Stimulated activated memory B cell treated with anti-CD40 and anti-IgM and Interleukin-4, amounts not matched to agents 10 μg/mL and 1 μg/mL and 100 μg/mL, for 72 hours (primary cell): ENCODE results near the gene CBLN3.

Experiments used
- ATAC-seq: fragments of 150-1000 bp; cut with Tn5 transposase; 2 replicates; pipeline ENCODE4 v1.10.0; 2021
- H3K27ac Mint-ChIP-seq: one replicate; pipeline ENCODE4 v1.8.0; 2022; ENCODE audit warnings: mild to moderate bottlenecking, mixed read lengths
- H3K27me3 Mint-ChIP-seq: one replicate; pipeline ENCODE4 v1.8.0; 2022; ENCODE audit warnings: mixed read lengths
- H3K36me3 Mint-ChIP-seq: one replicate; pipeline ENCODE4 v1.8.0; 2022; ENCODE audit warnings: mixed read lengths
- H3K4me1 Mint-ChIP-seq: one replicate; pipeline ENCODE4 v1.8.0; 2022; ENCODE audit warnings: mixed read lengths
- H3K4me3 Mint-ChIP-seq: one replicate; pipeline ENCODE4 v1.8.0; 2022; ENCODE audit warnings: mild to moderate bottlenecking, moderate library complexity, mixed read lengths
- H3K9me3 Mint-ChIP-seq: one replicate; pipeline ENCODE4 v1.8.0; 2022; ENCODE audit warnings: mixed read lengths

Gene CBLN3

GRCh38 chr14:24442240-24443052 lies 13.0 kb upstream of the CBLN3 start, which contains the start of gene SDR39U1:
Gene SDR39U1, minus strand, starts transcription at chr14:24442776. Its CDS starts 7 bp downstream, at chr14:24442769.
- Mint-ChIP-seq H3K9me3 (no peaks in the 10 kb centered on the region), H3K4me3 (peak within 1 kb of the TSS; percentile 88), H3K27me3 (no peaks in the 10 kb centered on the region), H3K4me1 (peaks cover 55% of the 10 kb centered on the region), H3K36me3 (peaks cover 37% of the 10 kb centered on the region), H3K27ac (peak within 1 kb of the TSS; percentile 98)
- peak; percentile 96 for ATAC-seq

DNA sequence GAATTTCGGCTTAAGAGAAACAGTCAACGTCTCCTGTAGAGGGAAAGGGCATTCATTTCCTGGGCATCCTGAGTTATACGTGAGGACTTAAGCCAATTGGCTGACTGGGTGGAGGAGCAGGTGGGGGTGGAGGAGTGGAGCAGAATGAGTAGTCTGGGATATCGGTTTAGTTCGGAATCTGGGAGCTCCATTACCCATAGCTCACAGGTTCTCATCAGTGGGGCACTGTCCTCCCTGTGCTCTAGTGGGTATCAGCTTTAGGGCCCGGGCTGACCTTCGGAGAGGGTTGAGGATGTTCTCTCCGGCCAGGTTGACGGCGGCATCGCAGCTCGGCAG lies 12.4 kb upstream of the CBLN3 start:
- Mint-ChIP-seq H3K36me3 (peaks cover 37% of the 10 kb centered on the region), H3K9me3 (no peaks in the 10 kb centered on the region), H3K4me3 (peak overlapping the region; percentile 88), H3K4me1 (peaks cover 61% of the 10 kb centered on the region), H3K27me3 (no peaks in the 10 kb centered on the region), H3K27ac (peak overlapping the region; percentile 98)
- no peak for ATAC-seq

GRCh38 chr14:24441485-24441884 lies 12.0 kb upstream of the CBLN3 start:
- Mint-ChIP-seq H3K4me1 (peaks cover 64% of the 10 kb centered on the region), H3K9me3 (no peaks in the 10 kb centered on the region), H3K36me3 (peaks cover 34% of the 10 kb centered on the region), H3K27me3 (no peaks in the 10 kb centered on the region), H3K4me3 (peak overlapping the region; percentile 88), H3K27ac (peak overlapping the region; percentile 98)
- no peak for ATAC-seq

- peaks cover 71% of the 10 kb centered on the region for H3K4me1 Mint-ChIP-seq
- ATAC-seq = no peak
- peaks cover 31% of the 10 kb centered on the region for H3K36me3 Mint-ChIP-seq
- H3K27ac Mint-ChIP-seq = peak overlapping the region; percentile 98
- no peaks in the 10 kb centered on the region for H3K9me3 Mint-ChIP-seq
- H3K4me3 Mint-ChIP-seq = peak overlapping the region; percentile 88
- H3K27me3 Mint-ChIP-seq = no peaks in the 10 kb centered on the region
These were observed 11.3 kb upstream of the CBLN3 start for GRCh38 chr14:24440606-24441399.

- peaks cover 79% of the 10 kb centered on the region for H3K4me1 Mint-ChIP-seq
- peak overlapping the region; percentile 98 for H3K27ac Mint-ChIP-seq
- H3K36me3 Mint-ChIP-seq = peaks cover 39% of the 10 kb centered on the region
- ATAC-seq = no peak
- no peaks in the 10 kb centered on the region for H3K27me3 Mint-ChIP-seq
- no peak overlapping the region for H3K4me3 Mint-ChIP-seq
- H3K9me3 Mint-ChIP-seq = no peaks in the 10 kb centered on the region
These were observed 10.6 kb upstream of the CBLN3 start for GRCh38 chr14:24439830-24440605.

- ATAC-seq = no peak
- Mint-ChIP-seq H3K27me3 (no peaks in the 10 kb centered on the region), H3K36me3 (peaks cover 41% of the 10 kb centered on the region), H3K4me1 (peaks cover 85% of the 10 kb centered on the region), H3K9me3 (no peaks in the 10 kb centered on the region), H3K4me3 (no peak overlapping the region), H3K27ac (peak overlapping the region; percentile 68)
These were observed 9.8 kb upstream of the CBLN3 start for GRCh38 chr14:24439257-24439656.

DNA sequence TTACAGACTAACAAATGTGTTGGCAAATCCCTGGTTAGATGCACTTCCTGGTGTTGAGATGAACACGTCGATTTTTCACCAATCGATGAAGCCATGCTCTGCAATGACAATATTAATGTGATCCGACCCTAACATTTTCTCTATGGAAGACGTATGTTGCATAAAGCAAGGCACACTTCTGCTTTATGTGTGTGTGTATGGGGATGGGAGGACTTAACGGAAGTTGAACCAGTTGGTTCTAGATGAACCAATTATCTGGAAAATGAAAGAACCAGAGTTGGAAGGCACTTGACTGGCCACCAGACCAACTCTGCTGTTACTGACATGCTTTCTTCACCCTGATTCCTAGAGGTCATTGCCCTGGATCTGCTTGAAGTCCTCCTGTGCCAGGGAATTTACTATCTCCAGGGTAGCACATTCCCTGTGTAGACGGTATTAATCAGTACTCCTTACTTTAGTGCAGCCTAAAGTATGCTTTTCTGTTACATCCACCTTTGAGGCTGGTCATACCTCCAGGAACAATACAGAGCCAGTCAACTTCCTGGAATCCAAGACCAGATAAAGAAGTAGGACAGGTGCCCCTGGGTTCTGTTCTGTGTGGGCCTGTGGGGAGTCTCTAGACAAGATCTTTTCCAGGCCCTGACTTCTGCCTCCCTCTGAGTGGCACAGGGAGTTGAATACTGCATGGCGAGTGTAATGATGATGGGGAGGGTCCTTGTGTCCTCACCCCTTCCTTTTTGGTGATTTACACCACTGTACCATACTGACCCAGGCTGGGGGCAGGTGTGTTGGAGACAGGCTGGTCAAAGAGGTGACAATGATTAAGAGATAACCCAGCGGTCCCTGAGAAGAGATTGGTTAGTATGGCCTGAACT lies 9.0 kb upstream of the CBLN3 start:
- H3K9me3 Mint-ChIP-seq = no peaks in the 10 kb centered on the region
- H3K4me1 Mint-ChIP-seq = peaks cover 83% of the 10 kb centered on the region
- H3K27ac Mint-ChIP-seq = peak overlapping the region; percentile 68
- peaks cover 44% of the 10 kb centered on the region for H3K36me3 Mint-ChIP-seq
- no peak overlapping the region for H3K4me3 Mint-ChIP-seq
- H3K27me3 Mint-ChIP-seq = no peaks in the 10 kb centered on the region
- ATAC-seq = no peak

DNA sequence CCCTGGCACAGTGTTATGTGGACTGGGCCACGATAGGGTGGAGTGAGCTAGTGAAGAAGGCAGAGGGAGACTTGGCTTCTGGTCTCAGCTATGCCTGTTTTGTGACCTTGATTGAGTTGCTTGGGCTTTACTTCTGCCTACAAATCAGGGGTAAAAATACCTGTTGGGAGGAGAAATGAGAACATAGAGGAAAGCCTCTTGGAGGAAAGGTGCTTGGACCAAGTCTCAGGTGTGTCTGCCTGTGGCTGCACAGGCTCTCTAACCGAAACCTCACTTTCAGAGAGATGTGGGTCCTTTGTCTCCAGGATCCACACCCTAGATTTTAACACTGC lies 8.2 kb upstream of the CBLN3 start:
- no peak for ATAC-seq
- H3K4me1 Mint-ChIP-seq = peaks cover 82% of the 10 kb centered on the region
- no peaks in the 10 kb centered on the region for H3K27me3 Mint-ChIP-seq
- H3K27ac Mint-ChIP-seq = peak overlapping the region; percentile 68
- no peaks in the 10 kb centered on the region for H3K9me3 Mint-ChIP-seq
- H3K4me3 Mint-ChIP-seq = no peak overlapping the region
- H3K36me3 Mint-ChIP-seq = peaks cover 51% of the 10 kb centered on the region

GRCh38 chr14:24437020-24437735 lies 7.7 kb upstream of the CBLN3 start:
- Mint-ChIP-seq H3K27ac (peak overlapping the region; percentile 68), H3K4me1 (peaks cover 82% of the 10 kb centered on the region), H3K27me3 (no peaks in the 10 kb centered on the region), H3K4me3 (no peak overlapping the region), H3K9me3 (no peaks in the 10 kb centered on the region), H3K36me3 (peaks cover 52% of the 10 kb centered on the region)
- no peak for ATAC-seq

- Mint-ChIP-seq H3K27ac (peak overlapping the region; percentile 68), H3K36me3 (peaks cover 58% of the 10 kb centered on the region), H3K4me1 (peaks cover 83% of the 10 kb centered on the region), H3K27me3 (no peaks in the 10 kb centered on the region), H3K9me3 (no peaks in the 10 kb centered on the region), H3K4me3 (no peak overlapping the region)
- peak; percentile 66 for ATAC-seq
These were observed 7.0 kb upstream of the CBLN3 start for GRCh38 chr14:24436355-24437019.

DNA sequence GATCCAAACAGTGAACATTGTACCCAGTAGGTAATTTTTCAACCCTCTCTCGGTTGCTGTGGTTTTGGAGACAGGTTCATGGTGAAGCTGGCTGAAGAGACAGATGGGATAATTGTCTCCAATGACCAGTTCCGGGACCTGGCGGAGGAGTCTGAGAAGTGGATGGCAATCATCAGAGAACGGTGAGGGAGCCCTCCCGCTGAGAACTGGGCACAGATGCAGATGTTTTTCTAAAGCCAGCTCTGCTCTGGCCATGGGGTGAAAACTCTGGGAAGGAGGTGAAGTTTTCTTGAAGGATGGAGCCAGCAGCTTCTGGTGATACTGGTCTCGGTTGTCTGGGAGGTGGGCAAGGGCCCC lies 6.5 kb upstream of the CBLN3 start:
- Mint-ChIP-seq H3K27ac (peak overlapping the region; percentile 68), H3K9me3 (no peaks in the 10 kb centered on the region), H3K27me3 (no peaks in the 10 kb centered on the region), H3K4me3 (no peak overlapping the region), H3K4me1 (peaks cover 83% of the 10 kb centered on the region), H3K36me3 (peaks cover 58% of the 10 kb centered on the region)
- no peak for ATAC-seq

DNA sequence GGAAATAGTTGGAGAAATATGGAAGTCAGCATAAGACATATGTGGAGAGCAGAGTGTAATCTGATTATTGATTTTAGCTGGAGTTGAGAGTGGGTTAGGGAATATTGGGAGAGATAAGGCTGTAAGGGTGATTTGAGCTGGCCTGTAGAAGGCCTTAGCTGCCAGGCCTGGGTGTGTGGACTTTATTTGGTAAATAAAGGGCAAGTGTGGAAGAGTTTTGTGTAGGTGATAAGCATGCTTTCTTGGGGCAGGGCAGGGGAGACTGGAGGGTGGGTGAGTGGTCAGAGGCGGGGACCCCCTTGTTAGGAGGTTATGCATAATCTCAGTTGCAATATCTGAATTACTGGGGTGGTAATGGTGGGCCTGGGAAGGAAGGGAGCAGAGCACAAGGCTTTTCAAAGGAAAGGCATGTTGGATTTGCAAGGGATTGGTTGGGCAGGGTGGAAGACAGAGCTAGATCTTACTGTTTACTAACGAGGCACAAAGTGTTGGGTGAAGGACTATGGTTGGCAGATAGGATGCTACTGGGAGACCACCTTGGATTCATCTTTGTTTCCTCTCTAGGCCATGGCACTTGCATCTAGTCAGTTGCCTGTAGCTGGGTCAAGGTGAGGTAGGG lies 5.8 kb upstream of the CBLN3 start:
- H3K9me3 Mint-ChIP-seq = no peaks in the 10 kb centered on the region
- peaks cover 52% of the 10 kb centered on the region for H3K36me3 Mint-ChIP-seq
- ATAC-seq = no peak
- peaks cover 78% of the 10 kb centered on the region for H3K4me1 Mint-ChIP-seq
- no peaks in the 10 kb centered on the region for H3K27me3 Mint-ChIP-seq
- peak overlapping the region; percentile 2 for H3K4me3 Mint-ChIP-seq
- H3K27ac Mint-ChIP-seq = peak overlapping the region; percentile 68

GRCh38 chr14:24434676-24435075 lies 5.2 kb upstream of the CBLN3 start:
- Mint-ChIP-seq H3K4me1 (peaks cover 72% of the 10 kb centered on the region), H3K27ac (peak overlapping the region; percentile 68), H3K9me3 (no peaks in the 10 kb centered on the region), H3K27me3 (no peaks in the 10 kb centered on the region), H3K36me3 (peaks cover 47% of the 10 kb centered on the region), H3K4me3 (no peak overlapping the region)
- no peak for ATAC-seq
